ENCODE results near the gene RFX4. TPM values are rescaled to one million over a fixed set of nuclear protein-coding genes. Genes with fewer than 3 reads are reported as not detected.

Gene RFX4
- total and polyA plus RNA-seq, 10 of the 15 experiments (the other 5 are each of a cell fraction or from before 2014, with no cell fraction given), result 0.02 to 0.23 TPM; not detected in 8

DNA sequence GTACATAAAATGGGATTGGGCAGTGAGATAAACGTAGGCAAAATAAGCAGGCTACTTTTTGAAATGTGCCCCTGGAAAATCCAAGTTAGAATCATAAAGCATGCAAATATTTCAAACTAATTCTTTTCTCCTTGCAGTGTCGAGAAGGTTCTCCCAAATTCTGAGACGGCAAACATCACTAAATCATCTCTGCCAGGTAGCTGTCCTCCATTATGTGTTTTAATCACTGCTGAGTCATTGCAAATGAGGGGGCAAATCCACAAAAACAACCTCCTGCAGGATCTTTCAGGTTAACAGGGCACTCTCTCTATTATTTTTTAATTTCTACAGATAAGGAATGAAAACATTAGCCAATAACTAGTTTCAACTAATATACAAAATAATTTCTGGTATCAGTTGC lies 128.5 kb downstream of the RFX4 start (continued):
- TF ChIP-seq NBN (IDR thresholded peaks at IDR 0.05), result no peak

DNA sequence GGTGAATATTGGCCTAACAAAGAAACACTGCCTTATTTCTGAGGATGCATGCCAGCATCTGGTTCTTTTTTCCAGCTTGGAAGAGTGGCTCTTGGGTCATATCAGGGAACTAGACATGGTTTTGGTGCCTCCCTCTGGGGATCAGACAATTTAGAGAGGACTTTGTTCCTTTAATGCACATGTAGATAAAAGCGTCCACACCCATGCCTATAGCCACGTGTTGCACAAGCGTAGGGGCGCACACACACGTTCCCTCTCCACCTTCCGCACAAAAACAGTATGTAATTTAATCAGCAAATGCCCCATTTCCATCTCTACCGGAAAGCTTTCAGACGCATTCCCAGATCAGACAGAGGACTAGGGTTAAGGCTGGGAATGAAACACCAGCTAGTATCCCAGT lies 130.0 kb downstream of the RFX4 start:
- H3K4me1 ChIP-seq (ENCODE audit: control insufficient read depth, insufficient read depth, low read length), result no peaks in the 10 kb centered on the region
- FAIRE-seq (no peak), ATAC-seq (no peak), DNase-seq (ENCODE audit: low read depth, low spot score) (no peak)
- no peaks in the 10 kb centered on the region for H3K36me3 ChIP-seq (ENCODE audit: control insufficient read depth in 2 of 2, insufficient read depth in 2 of 2, low read length in 1 of 2)
- no peak overlapping the region for H2AFZ ChIP-seq (ENCODE audit: control insufficient read depth, low read depth, low read length)
- in situ Hi-C loops (cut with MboI) (no loop called here), intact Hi-C loops (cut with micrococcal nuclease; ENCODE audit: unreplicated experiment) (no loop called here)
- H3K4me3 ChIP-seq, result no peak overlapping the region
- no peaks in the 10 kb centered on the region for H3K79me2 ChIP-seq (ENCODE audit: control insufficient read depth, insufficient read depth, low read length)
- H3K27ac ChIP-seq (ENCODE audit: control insufficient read depth, insufficient read depth), result no peak overlapping the region
- POLR2A ChIA-PET, result no interaction called here
- SMC1A ChIA-PET (ENCODE audit: uncharacterized antibody, unreplicated experiment), result no interaction called here
- WGBS (ENCODE audit: insufficient coverage, insufficient replicate concordance, low lambda C conversion rate, missing lambda C conversion rate), result 60% methylated on average over 8 of the region's 8 CpGs
- H3K27me3 ChIP-seq (replicated peaks in 1 of 2; ENCODE audit: control insufficient read depth in 2 of 2, insufficient read depth in 2 of 2, low read length in 1 of 2), result no peaks in the 10 kb centered on the region; a peak in 2 of 4 replicates
- TF ChIP-seq IRF5 (IDR thresholded peaks at IDR 0.05; ENCODE audit: borderline replicate concordance) (no peak), CBX5 (IDR thresholded peaks at IDR 0.05; ENCODE audit: low read depth) (no peak), EED (IDR thresholded peaks at IDR 0.05; ENCODE audit: low read depth) (no peak), CREB1 (IDR thresholded peaks at IDR 0.05; ENCODE audit: low read depth) (no peak), ATF7 (IDR thresholded peaks at IDR 0.05; ENCODE audit: low read depth) (no peak), MTA2 (IDR thresholded peaks at IDR 0.05; ENCODE audit: low read depth) (no peak), TCF7 (IDR thresholded peaks at IDR 0.05; ENCODE audit: borderline replicate concordance) (no peak), RAD21 (IDR thresholded peaks at IDR 0.05; ENCODE audit: insufficient read depth, low read depth, low read length) (no peak), ZNF622 (IDR thresholded peaks at IDR 0.05) (no peak), ZBED1 (IDR thresholded peaks at IDR 0.05; ENCODE audit: borderline replicate concordance) (no peak), FOXK2 (IDR thresholded peaks at IDR 0.05) (no peak), WRNIP1 (IDR thresholded peaks at IDR 0.05; ENCODE audit: borderline replicate concordance, low read depth, low read length) (no peak)
- TF ChIP-seq, protein P1, sequence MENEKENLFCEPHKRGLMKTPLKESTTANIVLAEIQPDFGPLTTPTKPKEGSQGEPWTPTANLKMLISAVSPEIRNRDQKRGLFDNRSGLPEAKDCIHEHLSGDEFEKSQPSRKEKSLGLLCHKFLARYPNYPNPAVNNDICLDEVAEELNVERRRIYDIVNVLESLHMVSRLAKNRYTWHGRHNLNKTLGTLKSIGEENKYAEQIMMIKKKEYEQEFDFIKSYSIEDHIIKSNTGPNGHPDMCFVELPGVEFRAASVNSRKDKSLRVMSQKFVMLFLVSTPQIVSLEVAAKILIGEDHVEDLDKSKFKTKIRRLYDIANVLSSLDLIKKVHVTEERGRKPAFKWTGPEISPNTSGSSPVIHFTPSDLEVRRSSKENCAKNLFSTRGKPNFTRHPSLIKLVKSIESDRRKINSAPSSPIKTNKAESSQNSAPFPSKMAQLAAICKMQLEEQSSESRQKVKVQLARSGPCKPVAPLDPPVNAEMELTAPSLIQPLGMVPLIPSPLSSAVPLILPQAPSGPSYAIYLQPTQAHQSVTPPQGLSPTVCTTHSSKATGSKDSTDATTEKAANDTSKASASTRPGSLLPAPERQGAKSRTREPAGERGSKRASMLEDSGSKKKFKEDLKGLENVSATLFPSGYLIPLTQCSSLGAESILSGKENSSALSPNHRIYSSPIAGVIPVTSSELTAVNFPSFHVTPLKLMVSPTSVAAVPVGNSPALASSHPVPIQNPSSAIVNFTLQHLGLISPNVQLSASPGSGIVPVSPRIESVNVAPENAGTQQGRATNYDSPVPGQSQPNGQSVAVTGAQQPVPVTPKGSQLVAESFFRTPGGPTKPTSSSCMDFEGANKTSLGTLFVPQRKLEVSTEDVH (IDR thresholded peaks at IDR 0.05; ENCODE audit: low read depth, partially characterized antibody), result no peak
- H4K20me1 ChIP-seq (ENCODE audit: control insufficient read depth, insufficient read depth), result no peaks in the 10 kb centered on the region
- H3K9me3 ChIP-seq (replicated peaks; ENCODE audit: control insufficient read depth, insufficient read depth, low read length), result no peaks in the 10 kb centered on the region
- RAD21 ChIA-PET (ENCODE audit: unreplicated experiment), result no interaction called here
- no peak overlapping the region for H3K4me2 ChIP-seq (ENCODE audit: control insufficient read depth, insufficient read depth)
- CTCF ChIA-PET, result no interaction called here
- no peak overlapping the region for H3K9ac ChIP-seq (ENCODE audit: control insufficient read depth, insufficient read depth, low read length)
- no TSS peak for BruUV-seq (replicated peaks)

All from GM12878 (cell line).